ENCODE measurements around the gene DNAI4. TPM values are rescaled to one million over a fixed set of nuclear protein-coding genes. Genes with fewer than 3 reads are reported as not detected.
"Not testable (repeated sequence)": the region's sequence is repeated elsewhere in the genome, so short reads cannot be mapped to it uniquely, and the experiment has no call there.

DNAI4 gene
- total RNA-seq, 4 donors from 2014 or later: 4.9 to 6.2 (median 5.5) TPM

GRCh38 chr1:66809736-66810326 lies 114.8 kb downstream of the DNAI4 start:
- no peak for TF ChIP-seq POLR2A (IDR thresholded peaks at IDR 0.05; ENCODE audit: low read depth)
- TF ChIP-seq POLR2AphosphoS5 (IDR thresholded peaks at IDR 0.05): no peak
- TF ChIP-seq, protein P1, sequence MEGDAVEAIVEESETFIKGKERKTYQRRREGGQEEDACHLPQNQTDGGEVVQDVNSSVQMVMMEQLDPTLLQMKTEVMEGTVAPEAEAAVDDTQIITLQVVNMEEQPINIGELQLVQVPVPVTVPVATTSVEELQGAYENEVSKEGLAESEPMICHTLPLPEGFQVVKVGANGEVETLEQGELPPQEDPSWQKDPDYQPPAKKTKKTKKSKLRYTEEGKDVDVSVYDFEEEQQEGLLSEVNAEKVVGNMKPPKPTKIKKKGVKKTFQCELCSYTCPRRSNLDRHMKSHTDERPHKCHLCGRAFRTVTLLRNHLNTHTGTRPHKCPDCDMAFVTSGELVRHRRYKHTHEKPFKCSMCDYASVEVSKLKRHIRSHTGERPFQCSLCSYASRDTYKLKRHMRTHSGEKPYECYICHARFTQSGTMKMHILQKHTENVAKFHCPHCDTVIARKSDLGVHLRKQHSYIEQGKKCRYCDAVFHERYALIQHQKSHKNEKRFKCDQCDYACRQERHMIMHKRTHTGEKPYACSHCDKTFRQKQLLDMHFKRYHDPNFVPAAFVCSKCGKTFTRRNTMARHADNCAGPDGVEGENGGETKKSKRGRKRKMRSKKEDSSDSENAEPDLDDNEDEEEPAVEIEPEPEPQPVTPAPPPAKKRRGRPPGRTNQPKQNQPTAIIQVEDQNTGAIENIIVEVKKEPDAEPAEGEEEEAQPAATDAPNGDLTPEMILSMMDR (IDR thresholded peaks at IDR 0.05): no peak
- TF ChIP-seq EP300 (IDR thresholded peaks at IDR 0.05): no peak
- Histone ChIP-seq H3K4me3 (no peak overlapping the region), H3K27me3 (no peaks in the 10 kb centered on the region), H3K9me3 (no peaks in the 10 kb centered on the region), H3K4me1 (no peaks in the 10 kb centered on the region), H3K27ac (replicated peaks in 1 of 4) (no peak overlapping the region), H3K36me3 (no peaks in the 10 kb centered on the region)
- DNase-seq (ENCODE audit: extremely low spot score): no peak
- intact Hi-C loops (cut with DNase I): no loop called here
- WGBS: 89% methylated on average over 1 of the region's 1 CpG

GRCh38 chr1:66809245-66809644 lies 115.4 kb downstream of the DNAI4 start:
- H3K36me3 ChIP-seq: no peaks in the 10 kb centered on the region
- H3K27me3 ChIP-seq: no peaks in the 10 kb centered on the region
- H3K27ac ChIP-seq (replicated peaks in 1 of 4): no peak overlapping the region
- no peaks in the 10 kb centered on the region for H3K4me1 ChIP-seq
- no peak overlapping the region for H3K4me3 ChIP-seq
- TF ChIP-seq POLR2AphosphoS5 (IDR thresholded peaks at IDR 0.05): no peak
- no peak for TF ChIP-seq POLR2A (IDR thresholded peaks at IDR 0.05; ENCODE audit: low read depth)
- TF ChIP-seq, protein P1 (IDR thresholded peaks at IDR 0.05): no peak
- no peak for TF ChIP-seq EP300 (IDR thresholded peaks at IDR 0.05)
- WGBS: 93% methylated on average over 1 of the region's 1 CpG
- intact Hi-C loops (cut with DNase I): no loop called here
- DNase-seq (ENCODE audit: extremely low spot score): no peak
- H3K9me3 ChIP-seq: no peaks in the 10 kb centered on the region

DNA sequence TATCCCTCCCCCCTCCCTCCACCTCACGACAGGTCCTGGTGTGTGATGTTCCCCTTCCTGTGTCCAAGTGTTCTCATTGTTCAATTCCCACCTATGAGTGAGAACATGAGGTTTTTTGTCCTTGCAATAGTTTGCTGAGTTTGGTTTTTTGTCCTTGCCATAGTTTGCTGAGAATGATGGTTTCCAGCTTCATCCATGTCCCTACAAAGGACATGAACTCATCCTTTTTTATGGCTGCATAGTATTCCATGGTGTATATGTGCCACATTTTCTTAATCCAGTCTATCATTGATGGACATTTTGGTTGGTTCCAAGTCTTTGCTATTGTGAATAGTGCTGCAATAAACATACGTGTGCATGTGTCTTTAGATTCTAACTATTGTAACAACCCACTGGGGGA lies 128.8 kb downstream of the DNAI4 start:
- 97% methylated on average over 2 of the region's 2 CpGs for WGBS
- H3K4me3 ChIP-seq; H3K4me1 ChIP-seq; H3K27me3 ChIP-seq; H3K27ac ChIP-seq (replicated peaks in 1 of 4); intact Hi-C loops (cut with DNase I); H3K9me3 ChIP-seq; DNase-seq (ENCODE audit: extremely low spot score); H3K36me3 ChIP-seq: not testable (repeated sequence)

DNA sequence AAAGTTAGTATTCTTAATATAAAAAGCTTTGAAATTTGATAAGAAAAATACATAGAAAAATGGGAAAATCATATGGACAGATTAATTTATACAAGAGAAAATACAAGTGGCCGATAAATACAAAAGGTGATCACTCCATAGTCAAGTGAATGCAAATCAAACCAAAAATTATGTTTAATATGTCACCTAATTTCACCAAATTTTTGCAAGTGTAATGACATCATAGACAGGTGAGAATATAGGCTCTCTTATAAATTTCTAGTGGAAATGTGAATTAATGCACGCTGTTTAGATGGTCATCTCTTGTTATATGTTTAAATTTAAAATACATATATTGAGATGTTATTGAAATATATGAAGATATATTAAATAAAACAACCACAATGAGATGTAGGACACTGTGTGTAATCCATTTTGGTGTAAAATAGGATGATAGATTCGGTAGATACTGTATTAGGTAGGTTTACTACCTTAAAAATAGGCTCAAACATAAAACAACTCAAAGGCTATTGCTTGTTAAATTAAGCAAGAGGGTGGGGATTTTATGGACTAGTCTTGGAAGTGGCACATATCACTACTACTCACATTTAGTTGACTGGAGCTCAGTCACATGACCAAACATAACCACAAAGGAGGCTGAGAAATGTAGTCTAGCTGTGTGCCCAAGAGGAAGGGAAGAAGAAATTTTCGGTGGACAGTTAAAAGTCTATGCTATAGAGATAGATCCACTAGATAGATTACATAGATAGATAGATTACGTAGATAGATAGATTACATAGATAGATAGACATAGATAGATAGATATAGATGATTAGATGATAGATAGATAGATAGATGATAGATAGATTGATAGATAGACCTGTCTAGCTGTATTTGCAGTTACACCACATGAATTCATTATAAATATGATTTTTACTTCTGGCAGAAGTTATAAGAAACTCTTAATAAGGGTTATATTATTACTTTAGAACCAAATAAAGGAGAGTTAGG lies 132.7 kb downstream of the DNAI4 start:
- Histone ChIP-seq H3K4me1 (no peaks in the 10 kb centered on the region), H3K4me3 (no peak overlapping the region), H3K9me3 (no peaks in the 10 kb centered on the region), H3K27me3 (no peaks in the 10 kb centered on the region), H3K27ac (replicated peaks in 1 of 4) (no peak overlapping the region), H3K36me3 (no peaks in the 10 kb centered on the region)
- 89% methylated on average over 5 of the region's 5 CpGs for WGBS
- intact Hi-C loops (cut with DNase I): no loop called here
- TF ChIP-seq POLR2AphosphoS5 (IDR thresholded peaks at IDR 0.05): no peak
- TF ChIP-seq EP300 (IDR thresholded peaks at IDR 0.05): no peak
- TF ChIP-seq POLR2A (IDR thresholded peaks at IDR 0.05; ENCODE audit: low read depth): no peak
- TF ChIP-seq, protein P1 (IDR thresholded peaks at IDR 0.05): no peak
- DNase-seq (ENCODE audit: extremely low spot score): no peak

DNA sequence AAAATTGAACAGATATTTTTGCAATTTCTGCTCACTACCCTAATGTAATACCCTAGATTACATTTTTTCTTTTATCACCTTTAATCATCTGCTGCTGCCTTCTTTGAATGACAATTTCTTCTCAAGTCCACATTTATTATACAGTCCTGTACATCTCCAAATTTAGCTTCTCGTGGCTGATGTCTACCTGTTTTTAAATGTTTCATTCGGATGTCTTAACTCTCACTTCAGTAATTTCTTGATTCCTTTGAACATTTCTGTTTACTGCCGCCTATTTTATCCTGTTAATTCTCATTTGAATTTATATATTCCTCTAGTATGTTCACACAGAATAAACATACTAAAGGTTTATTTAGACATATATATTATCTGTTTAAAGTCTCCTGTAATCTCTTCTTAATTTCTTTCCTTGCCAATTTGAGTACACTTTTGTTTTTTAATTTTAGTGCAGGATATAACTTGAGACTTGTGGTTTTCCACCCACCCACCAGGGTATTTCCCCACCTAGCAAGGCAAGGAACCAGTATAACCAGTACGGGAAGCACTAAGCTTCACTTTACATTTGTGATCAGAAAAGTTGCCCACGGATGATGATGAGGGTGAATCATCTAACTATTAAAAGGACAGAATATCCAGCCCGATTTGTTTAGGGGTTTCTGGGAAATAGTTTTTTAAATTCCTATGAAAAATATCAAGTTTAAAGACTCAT lies 136.3 kb downstream of the DNAI4 start:
- intact Hi-C loops (cut with DNase I): no loop called here
- TF ChIP-seq POLR2A (IDR thresholded peaks at IDR 0.05; ENCODE audit: low read depth): no peak
- no peak for TF ChIP-seq POLR2AphosphoS5 (IDR thresholded peaks at IDR 0.05)
- TF ChIP-seq EP300 (IDR thresholded peaks at IDR 0.05): no peak
- TF ChIP-seq, protein P1 (IDR thresholded peaks at IDR 0.05): no peak
- Histone ChIP-seq H3K4me1 (no peaks in the 10 kb centered on the region), H3K4me3 (no peak overlapping the region), H3K9me3 (no peaks in the 10 kb centered on the region), H3K36me3 (no peaks in the 10 kb centered on the region), H3K27me3 (no peaks in the 10 kb centered on the region), H3K27ac (replicated peaks in 1 of 4) (no peak overlapping the region)
- WGBS: 81% methylated on average over 6 of the region's 6 CpGs
- DNase-seq (ENCODE audit: extremely low spot score): no peak
